HCT116 (cell line): ENCODE results near the gene FBXW8. TPM values are rescaled to one million over a fixed set of nuclear protein-coding genes. Genes with fewer than 3 reads are reported as not detected.

Source experiments
- ATAC-seq: fragments of 200-7000 bp; cut with Tn5 transposase; 2 replicates; pipeline ENCODE4 v1.9.1; 2020; ENCODE audit warnings: mild to moderate bottlenecking, moderate library complexity
- BruUV-seq: library from RNA; stranded (reverse); fragments of 400-500 nt; replicated peaks from 2 replicates; lab custom pipeline; 2021; lab: Mats Ljungman, UMichigan
- CTCF ChIA-PET: fragments of 300-600 bp; sonication (Branson Sonifier 250); formaldehyde crosslinking; loops from one replicate; lab custom pipeline; 2021; ENCODE audit warnings: antibody characterized with exemption; lab: Charles Lee
- POLR2A ChIA-PET: fragments of 300-600, 350-600 bp; sonication (Branson Sonifier 250); formaldehyde crosslinking; loops from one replicate; lab custom pipeline; 2021; ENCODE audit warnings: antibody characterized with exemption; lab: Charles Lee
- RAD21 ChIA-PET, 2 experiments: fragments of 300-600 bp; sonication (Branson Sonifier 250); formaldehyde crosslinking; loops; one replicate each; lab custom pipeline; 2023; ENCODE audit warnings: low total read pairs in 2 of 2; ENCODE audit not compliant: uncharacterized antibody in 2 of 2, unreplicated experiment in 2 of 2, low non-redundant PET in 1 of 2; lab: Charles Lee
- DNase-seq: peaks from one replicate; pipeline ENCODE4 v3.0.0-alpha.2; 2010; ENCODE audit warnings: low read depth, low spot score
- H2AFZ ChIP-seq: fragments of 200-600 bp; shearing (Covaris generic), sonication (generic); 2 replicates; pipeline ENCODE4 v1.6.1; 2017; ENCODE audit warnings: low read depth, mixed run types, mixed read lengths, antibody characterized with exemption, low read length; ENCODE audit not compliant: poor library complexity, severe bottlenecking
- H3K27ac ChIP-seq: 2 replicates; pipeline ENCODE4 v1.5.1; 2012; ENCODE audit warnings: low read depth, low read length
- H3K27me3 ChIP-seq: fragments of 200-600 bp; sonication (generic); 2 replicates; pipeline ENCODE4 v1.6.1; 2016; ENCODE audit warnings: mixed run types, low read length, mixed read lengths; ENCODE audit not compliant: insufficient read depth
- H3K36me3 ChIP-seq, 2 experiments: fragments of 200-500 bp in 1 of 2; fragments of 200-600 bp in 1 of 2; sonication (Bioruptor generic) in 1 of 2; sonication (generic) in 1 of 2; 2 replicates each; pipeline versions ENCODE4 v1.5.1 to v1.6.1; 2014 to 2016; ENCODE audit warnings: low read length in 2 of 2, inconsistent platforms in 1 of 2, mixed read lengths in 1 of 2, mixed run types in 1 of 2; ENCODE audit not compliant: insufficient read depth in 2 of 2, control insufficient read depth in 1 of 2
- H3K4me1 ChIP-seq, 2 experiments: fragments of 200-600 bp in 1 of 2; sonication (generic) in 1 of 2; 2 replicates each; pipeline versions ENCODE4 v1.5.1 to v1.6.1; 2012 to 2017; ENCODE audit warnings: low read length in 2 of 2, inconsistent platforms in 1 of 2, mild to moderate bottlenecking in 1 of 2, mixed read lengths in 1 of 2, mixed run types in 1 of 2, moderate library complexity in 1 of 2; ENCODE audit not compliant: insufficient read depth in 2 of 2, control insufficient read depth in 1 of 2
- H3K4me2 ChIP-seq: fragments of 200-600 bp; sonication (generic); 2 replicates; pipeline ENCODE4 v1.6.1; 2017; ENCODE audit warnings: mixed run types, low read length, mixed read lengths
- H3K4me3 ChIP-seq, 2 experiments: fragments of 200-600 bp in 1 of 2; sonication (generic) in 1 of 2; replicated peaks in 1 of 2; 2 replicates each; pipeline ENCODE4 v1.5.1; 2011 to 2016; ENCODE audit warnings: low read length in 2 of 2, control low read depth in 1 of 2, low read depth in 1 of 2, mild to moderate bottlenecking in 1 of 2, mixed read lengths in 1 of 2, mixed run types in 1 of 2
- H3K79me2 ChIP-seq: fragments of 200-600 bp; sonication (generic); 2 replicates; pipeline ENCODE4 v1.6.1; 2017; ENCODE audit warnings: mild to moderate bottlenecking, mixed run types, low read length, moderate library complexity, mixed read lengths; ENCODE audit not compliant: insufficient read depth
- H3K9ac ChIP-seq: fragments of 200-600 bp; sonication (generic); 2 replicates; pipeline ENCODE4 v1.6.1; 2016; ENCODE audit warnings: low read length, mixed read lengths
- H3K9me2 ChIP-seq: fragments of 200-600 bp; sonication (generic), shearing (Covaris generic); 2 replicates; pipeline ENCODE4 v1.6.1; 2017; ENCODE audit warnings: mixed run types, mild to moderate bottlenecking, moderate library complexity; ENCODE audit not compliant: insufficient read depth
- H3K9me3 ChIP-seq, 2 experiments: fragments of 200-500 bp in 1 of 2; fragments of 200-600 bp in 1 of 2; sonication (Bioruptor generic) in 1 of 2; sonication (generic) in 1 of 2; 2 replicates each; pipeline ENCODE4 v1.6.1; 2014 to 2017; ENCODE audit warnings: low read length in 2 of 2, mixed read lengths in 2 of 2, inconsistent platforms in 1 of 2, low read depth in 1 of 2, mild to moderate bottlenecking in 1 of 2, mixed run types in 1 of 2, moderate library complexity in 1 of 2; ENCODE audit not compliant: control insufficient read depth in 1 of 2, insufficient read depth in 1 of 2
- H4K20me1 ChIP-seq: fragments of 200-600 bp; sonication (generic), shearing (Covaris generic); 2 replicates; pipeline ENCODE4 v1.6.1; 2017; ENCODE audit warnings: mixed run types, mild to moderate bottlenecking, moderate library complexity; ENCODE audit not compliant: insufficient read depth
- CTCF ChIP-seq, 3 experiments: fragments of 200-600 bp in 1 of 3; sonication (generic) in 1 of 3; IDR thresholded peaks in 2 of 3; conservative IDR thresholded peaks in 1 of 3; 2 replicates each; pipeline ENCODE4 v1.5.1; 2012 to 2017; ENCODE audit warnings: low read depth in 2 of 3, low read length in 2 of 3, antibody characterized with exemption in 1 of 3, borderline replicate concordance in 1 of 3, control low read depth in 1 of 3, mild to moderate bottlenecking in 1 of 3, mixed read lengths in 1 of 3, mixed run types in 1 of 3, moderate library complexity in 1 of 3; ENCODE audit not compliant: insufficient read depth in 1 of 3
- EGR1 ChIP-seq: IDR thresholded peaks from 2 replicates; pipeline ENCODE4 v1.6.1; 2012; ENCODE audit warnings: low read depth
- EZH2 ChIP-seq: fragments of 200-600 bp; sonication (generic); IDR thresholded peaks from 2 replicates; pipeline ENCODE4 v1.6.1; 2017; ENCODE audit warnings: antibody characterized with exemption, mixed run types
- EZH2phosphoT487 ChIP-seq: fragments of 200-600 bp; IDR thresholded peaks from 2 replicates; pipeline ENCODE4 v1.6.1; 2018; ENCODE audit warnings: antibody characterized with exemption, borderline replicate concordance
- POLR2AphosphoS5 ChIP-seq: IDR thresholded peaks from 2 replicates; pipeline ENCODE4 v1.6.1; 2011; ENCODE audit warnings: mild to moderate bottlenecking, low read depth, low read length, moderate library complexity
- RAD21 ChIP-seq: IDR thresholded peaks from 2 replicates; pipeline ENCODE4 v1.6.1; 2012; ENCODE audit warnings: low read depth, mild to moderate bottlenecking
- SP1 ChIP-seq: IDR thresholded peaks from 2 replicates; pipeline ENCODE4 v1.6.1; 2012; ENCODE audit warnings: low read depth
- YY1 ChIP-seq: IDR thresholded peaks from 2 replicates; pipeline ENCODE4 v1.6.1; 2011; ENCODE audit warnings: low read length, low read depth, moderate library complexity, mild to moderate bottlenecking; ENCODE audit not compliant: insufficient replicate concordance; ENCODE audit errors: extremely low read depth
- ZNF274 ChIP-seq: fragments of 200-500 bp; sonication (Bioruptor generic); IDR thresholded peaks from 2 replicates; pipeline ENCODE4 v1.6.1; 2014; ENCODE audit warnings: mild to moderate bottlenecking, low read depth, low read length, inconsistent platforms
- intact Hi-C: fragments of 100-400 bp; cut with micrococcal nuclease; formaldehyde crosslinking; loops from 2 replicates; pipeline ENCODE4 v1.10.0; 2022
- total RNA-seq: library from RNA; stranded (reverse); gene quantifications from one replicate; pipeline ENCODE4 v1.2.1, GENCODE V29; 2021; ENCODE audit not compliant: unreplicated experiment
- TF ChIP-seq, protein P1 (sequence below): IDR thresholded peaks from 2 replicates; pipeline ENCODE4 v1.6.1; 2012
- TF ChIP-seq, protein P2 (sequence below): IDR thresholded peaks from 2 replicates; pipeline ENCODE4 v1.6.1; 2012
- TF ChIP-seq, protein P3 (sequence below): IDR thresholded peaks from 2 replicates; pipeline ENCODE4 v1.6.1; 2012; ENCODE audit warnings: low read depth

The FBXW8 gene
- total RNA-seq, 1 experiment from 2014 or later, result 14.6 TPM

DNA sequence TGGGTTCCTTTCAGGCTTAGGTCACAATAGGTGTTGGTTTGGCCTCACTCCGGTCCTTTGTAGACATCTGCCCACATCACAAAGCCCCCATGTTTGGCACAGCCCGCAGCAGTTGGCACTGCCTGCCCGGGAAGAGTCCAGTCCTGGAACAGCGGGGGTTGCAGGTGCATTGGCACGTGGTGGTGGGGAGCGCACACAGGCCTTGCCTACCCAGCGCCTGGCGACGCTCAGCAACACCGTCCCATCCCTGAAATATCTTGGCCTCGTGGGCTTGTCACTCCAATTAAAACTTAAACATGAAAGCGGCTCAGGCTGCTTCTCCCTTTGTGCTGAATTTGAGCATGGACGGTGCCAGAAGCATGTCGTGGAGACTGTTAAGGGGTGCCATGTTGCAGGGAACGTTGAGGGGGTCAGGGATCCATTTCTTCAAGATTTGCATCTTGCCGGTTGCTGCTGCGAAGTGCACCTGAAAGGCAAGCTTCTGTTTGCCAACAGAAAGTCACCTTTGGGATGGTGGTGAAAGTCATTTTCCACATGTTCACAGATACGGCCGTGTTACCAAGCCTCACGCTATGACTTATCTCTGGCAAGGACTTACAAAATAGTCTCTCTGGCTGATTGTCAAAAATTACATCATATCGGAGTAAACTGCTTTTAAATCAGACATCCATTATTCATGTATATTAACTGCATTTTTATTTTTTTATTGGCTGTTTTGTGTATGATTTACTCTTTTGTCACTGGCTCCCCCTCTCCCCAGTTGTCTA is 91.5 kb downstream of the FBXW8 start:
- H3K4me1 ChIP-seq, result no peaks in the 10 kb centered on the region
- H3K79me2 ChIP-seq, result no peaks in the 10 kb centered on the region
- intact Hi-C loops, result no loop called here
- H3K36me3 ChIP-seq, result no peaks in the 10 kb centered on the region
- BruUV-seq, result no TSS peak
- ChIA-PET POLR2A (no interaction called here), CTCF (interaction anchor here (0.6 kb wide), 1 partner anchor 118 kb away, joined by 3 read pairs; no protein-coding TSS in a partner anchor), RAD21 (no interaction called here)
- H3K9me2 ChIP-seq, result no peaks in the 10 kb centered on the region
- no peak for ATAC-seq
- H3K4me2 ChIP-seq, result no peak overlapping the region
- no peaks in the 10 kb centered on the region for H4K20me1 ChIP-seq
- H3K9me3 ChIP-seq, result no peaks in the 10 kb centered on the region
- no peaks in the 10 kb centered on the region for H3K27me3 ChIP-seq
- H3K9ac ChIP-seq, result no peak overlapping the region
- H3K27ac ChIP-seq, result no peak overlapping the region
- DNase-seq, result no peak
- H3K4me3 ChIP-seq, result no peak overlapping the region
- TF ChIP-seq, protein P1, sequence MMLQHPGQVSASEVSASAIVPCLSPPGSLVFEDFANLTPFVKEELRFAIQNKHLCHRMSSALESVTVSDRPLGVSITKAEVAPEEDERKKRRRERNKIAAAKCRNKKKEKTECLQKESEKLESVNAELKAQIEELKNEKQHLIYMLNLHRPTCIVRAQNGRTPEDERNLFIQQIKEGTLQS, result no peak
- TF ChIP-seq, protein P2, sequence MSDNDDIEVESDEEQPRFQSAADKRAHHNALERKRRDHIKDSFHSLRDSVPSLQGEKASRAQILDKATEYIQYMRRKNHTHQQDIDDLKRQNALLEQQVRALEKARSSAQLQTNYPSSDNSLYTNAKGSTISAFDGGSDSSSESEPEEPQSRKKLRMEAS, result no peak
- no peak for TF ChIP-seq EZH2
- TF ChIP-seq YY1, result no peak
- TF ChIP-seq, protein P3, sequence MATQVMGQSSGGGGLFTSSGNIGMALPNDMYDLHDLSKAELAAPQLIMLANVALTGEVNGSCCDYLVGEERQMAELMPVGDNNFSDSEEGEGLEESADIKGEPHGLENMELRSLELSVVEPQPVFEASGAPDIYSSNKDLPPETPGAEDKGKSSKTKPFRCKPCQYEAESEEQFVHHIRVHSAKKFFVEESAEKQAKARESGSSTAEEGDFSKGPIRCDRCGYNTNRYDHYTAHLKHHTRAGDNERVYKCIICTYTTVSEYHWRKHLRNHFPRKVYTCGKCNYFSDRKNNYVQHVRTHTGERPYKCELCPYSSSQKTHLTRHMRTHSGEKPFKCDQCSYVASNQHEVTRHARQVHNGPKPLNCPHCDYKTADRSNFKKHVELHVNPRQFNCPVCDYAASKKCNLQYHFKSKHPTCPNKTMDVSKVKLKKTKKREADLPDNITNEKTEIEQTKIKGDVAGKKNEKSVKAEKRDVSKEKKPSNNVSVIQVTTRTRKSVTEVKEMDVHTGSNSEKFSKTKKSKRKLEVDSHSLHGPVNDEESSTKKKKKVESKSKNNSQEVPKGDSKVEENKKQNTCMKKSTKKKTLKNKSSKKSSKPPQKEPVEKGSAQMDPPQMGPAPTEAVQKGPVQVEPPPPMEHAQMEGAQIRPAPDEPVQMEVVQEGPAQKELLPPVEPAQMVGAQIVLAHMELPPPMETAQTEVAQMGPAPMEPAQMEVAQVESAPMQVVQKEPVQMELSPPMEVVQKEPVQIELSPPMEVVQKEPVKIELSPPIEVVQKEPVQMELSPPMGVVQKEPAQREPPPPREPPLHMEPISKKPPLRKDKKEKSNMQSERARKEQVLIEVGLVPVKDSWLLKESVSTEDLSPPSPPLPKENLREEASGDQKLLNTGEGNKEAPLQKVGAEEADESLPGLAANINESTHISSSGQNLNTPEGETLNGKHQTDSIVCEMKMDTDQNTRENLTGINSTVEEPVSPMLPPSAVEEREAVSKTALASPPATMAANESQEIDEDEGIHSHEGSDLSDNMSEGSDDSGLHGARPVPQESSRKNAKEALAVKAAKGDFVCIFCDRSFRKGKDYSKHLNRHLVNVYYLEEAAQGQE, result no peak
- no peak for TF ChIP-seq EZH2phosphoT487
- TF ChIP-seq SP1, result no peak
- TF ChIP-seq RAD21, result no peak
- no peak for TF ChIP-seq ZNF274
- no peak for TF ChIP-seq POLR2AphosphoS5
- TF ChIP-seq CTCF (IDR thresholded peaks at IDR 0.05 in 2 of 3, conservative IDR thresholded peaks at IDR 0.05 in 1 of 3; ENCODE audit: borderline replicate concordance in 1 of 3, insufficient read depth in 1 of 3, low read depth in 2 of 3, low read length in 2 of 3), result no peak
- no peak for TF ChIP-seq EGR1
- no peak overlapping the region for H2AFZ ChIP-seq
